ENCODE results near the gene HOOK2.

GRCh38 chr19:12722566-12723380 is 52.6 kb downstream of the HOOK2 start:
- TF ChIP-seq POLR2AphosphoS5 (IDR thresholded peaks at IDR 0.05): peak; percentile 73
- no peak for TF ChIP-seq CTCF (IDR thresholded peaks at IDR 0.05; ENCODE audit: poor library complexity, severe bottlenecking)

All from neural cell (in vitro differentiated cells).